GM23248 (cell line): ENCODE measurements around the gene UBAP1. TPM values are rescaled to one million over a fixed set of nuclear protein-coding genes. Genes with fewer than 3 reads are reported as not detected.
A peak's percentile ranks its signal among the peaks of the same experiment; 100 is the strongest.

ENCODE experiments used
- DNase-seq: peaks from one replicate; pipeline ENCODE4 v3.0.0-alpha.2; 2015
- H2AFZ ChIP-seq: fragments of 200-600 bp; sonication (generic); 2 replicates; pipeline ENCODE4 v1.6.1; 2016; ENCODE audit warnings: antibody characterized with exemption
- H3F3A ChIP-seq: fragments of 200-600 bp; sonication (generic); 2 replicates; pipeline ENCODE4 v1.6.1; 2016; ENCODE audit warnings: mild to moderate bottlenecking, antibody characterized with exemption, mixed run types; ENCODE audit not compliant: insufficient read depth
- H3K27ac ChIP-seq: fragments of 200-600 bp; sonication (generic); 2 replicates; pipeline ENCODE4 v1.5.1; 2016; ENCODE audit warnings: mild to moderate bottlenecking
- H3K27me3 ChIP-seq: fragments of 200-600 bp; sonication (generic); replicated peaks from 2 replicates; pipeline ENCODE4 v1.6.1; 2016; ENCODE audit warnings: mild to moderate bottlenecking; ENCODE audit not compliant: insufficient read depth
- H3K36me3 ChIP-seq: fragments of 200-600 bp; sonication (generic); 2 replicates; pipeline ENCODE4 v1.6.1; 2016; ENCODE audit warnings: low read depth, mild to moderate bottlenecking
- H3K4me1 ChIP-seq: fragments of 200-600 bp; sonication (generic); 2 replicates; pipeline ENCODE4 v1.6.1; 2016; ENCODE audit warnings: mild to moderate bottlenecking; ENCODE audit not compliant: insufficient read depth
- H3K4me2 ChIP-seq: fragments of 200-600 bp; sonication (generic); one replicate; pipeline ENCODE4 v1.6.1; 2016; ENCODE audit warnings: mild to moderate bottlenecking; ENCODE audit not compliant: unreplicated experiment
- H3K4me3 ChIP-seq: fragments of 200-600 bp; sonication (generic); 2 replicates; pipeline ENCODE4 v1.5.1; 2016; ENCODE audit warnings: mild to moderate bottlenecking
- H3K79me2 ChIP-seq: fragments of 200-600 bp; sonication (generic); 2 replicates; pipeline ENCODE4 v1.6.1; 2016; ENCODE audit warnings: mild to moderate bottlenecking; ENCODE audit not compliant: insufficient read depth
- H3K9ac ChIP-seq: fragments of 200-600 bp; sonication (generic); 2 replicates; pipeline ENCODE4 v1.6.1; 2016; ENCODE audit warnings: mild to moderate bottlenecking
- H3K9me2 ChIP-seq: fragments of 200-600 bp; sonication (generic); 2 replicates; pipeline ENCODE4 v1.6.1; 2016; ENCODE audit warnings: mixed run types, mild to moderate bottlenecking, moderate library complexity; ENCODE audit not compliant: insufficient read depth
- H3K9me3 ChIP-seq: fragments of 200-600 bp; sonication (generic); one replicate; pipeline ENCODE4 v1.6.1; 2017; ENCODE audit warnings: low read depth
- H4K20me1 ChIP-seq: fragments of 200-600 bp; sonication (generic); 2 replicates; pipeline ENCODE4 v1.6.0; 2016; ENCODE audit not compliant: insufficient read depth
- EZH2 ChIP-seq: fragments of 200-600 bp; sonication (generic); IDR thresholded peaks from 2 replicates; pipeline ENCODE4 v1.6.1; 2018; ENCODE audit warnings: antibody characterized with exemption, mild to moderate bottlenecking; ENCODE audit not compliant: insufficient read depth, poor library complexity, severe bottlenecking
- EZH2phosphoT487 ChIP-seq: fragments of 200-600 bp; sonication (generic); IDR thresholded peaks from 2 replicates; pipeline ENCODE4 v1.6.1; 2018; ENCODE audit warnings: antibody characterized with exemption, moderate library complexity, mild to moderate bottlenecking, low read depth; ENCODE audit not compliant: insufficient read depth
- WGBS, 2 experiments: methylation state at CpG; one replicate each; pipeline ENCODE4 v1.1.6; 2015 to 2017; ENCODE audit warnings: low lambda C conversion rate in 2 of 2, low coverage in 1 of 2; ENCODE audit errors: missing lambda C conversion rate in 2 of 2; 5-methylcytosine and 5-hydroxymethylcytosine counted together
- in situ Hi-C: fragments of 300-500 bp; cut with MboI; formaldehyde crosslinking; loops from 2 replicates; pipeline ENCODE4 v1.15.0; 2020
- polyA plus RNA-seq: library from polyadenylated mRNA; unstranded; fragments of >200 nt; fragmentation: Nextera tagmentation; extraction: Ambion mirVana; gene quantifications from 2 replicates; pipeline ENCODE4 v1.2.1, GENCODE V29; 2016
- total RNA-seq: library from RNA; depleted of rRNA; stranded (reverse); fragments of >200 nt; shearing (Covaris generic); gene quantifications from 2 replicates; pipeline ENCODE4 v1.2.3, GENCODE V29; 2014

UBAP1 gene
- total and polyA plus RNA-seq, 2 experiments from 2014 or later, result 26.8 to 50.1 TPM

- Histone ChIP-seq H3K4me3 (no peak overlapping the region), H3K9me3 (no peaks in the 10 kb centered on the region), H3K9me2 (no peaks in the 10 kb centered on the region), H3K27ac (no peak overlapping the region), H3K4me1 (no peaks in the 10 kb centered on the region), H3K36me3 (no peaks in the 10 kb centered on the region), H3K9ac (no peak overlapping the region), H2AFZ (no peak overlapping the region), H3K4me2 (no peak overlapping the region), H3F3A (no peaks in the 10 kb centered on the region), H3K27me3 (no peaks in the 10 kb centered on the region), H4K20me1 (no peaks in the 10 kb centered on the region), H3K79me2 (no peaks in the 10 kb centered on the region)
- peak; percentile 9 for DNase-seq
- in situ Hi-C loops, result no loop called here
- TF ChIP-seq EZH2 (no peak), EZH2phosphoT487 (no peak)
- 71% methylated on average over 3 of the region's 3 CpGs for WGBS, 2 experiments
These were observed 100.6 kb downstream of the UBAP1 start for GRCh38 chr9:34279411-34279810.

GRCh38 chr9:34282096-34282495 is 103.3 kb downstream of the UBAP1 start:
- no peak for DNase-seq
- Histone ChIP-seq H3K4me2 (no peak overlapping the region), H3K4me1 (no peaks in the 10 kb centered on the region), H2AFZ (no peak overlapping the region), H3K9ac (no peak overlapping the region), H3K27me3 (no peaks in the 10 kb centered on the region), H3K36me3 (no peaks in the 10 kb centered on the region), H3K9me2 (no peaks in the 10 kb centered on the region), H3K27ac (no peak overlapping the region), H4K20me1 (no peaks in the 10 kb centered on the region), H3K9me3 (no peaks in the 10 kb centered on the region), H3F3A (no peaks in the 10 kb centered on the region), H3K79me2 (no peaks in the 10 kb centered on the region), H3K4me3 (no peak overlapping the region)
- in situ Hi-C loops, result no loop called here
- no peak for TF ChIP-seq EZH2phosphoT487
- no peak for TF ChIP-seq EZH2
- WGBS, 2 experiments, result 94 to 100% methylated on average over 1 of the region's 1 CpG

GRCh38 chr9:34289159-34289558 is 110.3 kb downstream of the UBAP1 start:
- Histone ChIP-seq H3K4me1 (no peaks in the 10 kb centered on the region), H3K36me3 (no peaks in the 10 kb centered on the region), H3K9me2 (no peaks in the 10 kb centered on the region), H3K9me3 (no peaks in the 10 kb centered on the region), H3K4me2 (no peak overlapping the region), H2AFZ (no peak overlapping the region), H3K79me2 (no peaks in the 10 kb centered on the region), H3F3A (no peaks in the 10 kb centered on the region), H3K27ac (no peak overlapping the region), H3K27me3 (no peaks in the 10 kb centered on the region), H3K9ac (no peak overlapping the region), H3K4me3 (no peak overlapping the region), H4K20me1 (no peaks in the 10 kb centered on the region)
- 93 to 100% methylated on average over 2 of the region's 2 CpGs for WGBS, 2 experiments
- DNase-seq, result no peak
- in situ Hi-C loops, result no loop called here
- TF ChIP-seq EZH2phosphoT487 (no peak), EZH2 (no peak)

GRCh38 chr9:34291023-34291422 is 112.2 kb downstream of the UBAP1 start:
- H3K4me2 ChIP-seq, result no peak overlapping the region
- no peak for DNase-seq
- H3K27me3 ChIP-seq, result no peaks in the 10 kb centered on the region
- no peak for TF ChIP-seq EZH2
- no peak for TF ChIP-seq EZH2phosphoT487
- no peak overlapping the region for H3K4me3 ChIP-seq
- no peak overlapping the region for H2AFZ ChIP-seq
- H3K9me2 ChIP-seq, result no peaks in the 10 kb centered on the region
- no peaks in the 10 kb centered on the region for H3K36me3 ChIP-seq
- in situ Hi-C loops, result no loop called here
- H4K20me1 ChIP-seq, result no peaks in the 10 kb centered on the region
- H3K9me3 ChIP-seq, result no peaks in the 10 kb centered on the region
- H3K27ac ChIP-seq, result no peak overlapping the region
- H3K79me2 ChIP-seq, result no peaks in the 10 kb centered on the region
- 92 to 93% methylated on average over 2 of the region's 2 CpGs for WGBS, 2 experiments
- H3F3A ChIP-seq, result no peaks in the 10 kb centered on the region
- H3K4me1 ChIP-seq, result no peaks in the 10 kb centered on the region
- no peak overlapping the region for H3K9ac ChIP-seq

- Histone ChIP-seq H3K4me2 (no peak overlapping the region), H3K27ac (no peak overlapping the region), H3K9me3 (no peaks in the 10 kb centered on the region), H3K9me2 (no peaks in the 10 kb centered on the region), H3K79me2 (no peaks in the 10 kb centered on the region), H3F3A (no peaks in the 10 kb centered on the region), H3K27me3 (no peaks in the 10 kb centered on the region), H2AFZ (no peak overlapping the region), H4K20me1 (no peaks in the 10 kb centered on the region), H3K9ac (no peak overlapping the region), H3K36me3 (no peaks in the 10 kb centered on the region), H3K4me3 (no peak overlapping the region), H3K4me1 (no peaks in the 10 kb centered on the region)
- in situ Hi-C loops, result no loop called here
- no peak for DNase-seq
- 73 to 84% methylated on average over 2 of the region's 2 CpGs for WGBS, 2 experiments
- TF ChIP-seq EZH2 (no peak), EZH2phosphoT487 (no peak)
These were observed 112.6 kb downstream of the UBAP1 start for GRCh38 chr9:34291423-34291822.
